GM12874 (cell line): Measurements from ENCODE around the gene ST13.

Source experiments
- TF ChIP-seq, protein P1 (sequence below): IDR thresholded peaks from 2 replicates; pipeline ENCODE4 v1.5.1; 2011; ENCODE audit warnings: low read depth, mild to moderate bottlenecking, control low read depth, low read length, moderate library complexity; ENCODE audit not compliant: insufficient read depth

ST13 gene

GRCh38 chr22:40857309-40857855, 943 bp upstream of the ST13 start:
- TF ChIP-seq, protein P1, sequence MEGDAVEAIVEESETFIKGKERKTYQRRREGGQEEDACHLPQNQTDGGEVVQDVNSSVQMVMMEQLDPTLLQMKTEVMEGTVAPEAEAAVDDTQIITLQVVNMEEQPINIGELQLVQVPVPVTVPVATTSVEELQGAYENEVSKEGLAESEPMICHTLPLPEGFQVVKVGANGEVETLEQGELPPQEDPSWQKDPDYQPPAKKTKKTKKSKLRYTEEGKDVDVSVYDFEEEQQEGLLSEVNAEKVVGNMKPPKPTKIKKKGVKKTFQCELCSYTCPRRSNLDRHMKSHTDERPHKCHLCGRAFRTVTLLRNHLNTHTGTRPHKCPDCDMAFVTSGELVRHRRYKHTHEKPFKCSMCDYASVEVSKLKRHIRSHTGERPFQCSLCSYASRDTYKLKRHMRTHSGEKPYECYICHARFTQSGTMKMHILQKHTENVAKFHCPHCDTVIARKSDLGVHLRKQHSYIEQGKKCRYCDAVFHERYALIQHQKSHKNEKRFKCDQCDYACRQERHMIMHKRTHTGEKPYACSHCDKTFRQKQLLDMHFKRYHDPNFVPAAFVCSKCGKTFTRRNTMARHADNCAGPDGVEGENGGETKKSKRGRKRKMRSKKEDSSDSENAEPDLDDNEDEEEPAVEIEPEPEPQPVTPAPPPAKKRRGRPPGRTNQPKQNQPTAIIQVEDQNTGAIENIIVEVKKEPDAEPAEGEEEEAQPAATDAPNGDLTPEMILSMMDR, result no peak

DNA sequence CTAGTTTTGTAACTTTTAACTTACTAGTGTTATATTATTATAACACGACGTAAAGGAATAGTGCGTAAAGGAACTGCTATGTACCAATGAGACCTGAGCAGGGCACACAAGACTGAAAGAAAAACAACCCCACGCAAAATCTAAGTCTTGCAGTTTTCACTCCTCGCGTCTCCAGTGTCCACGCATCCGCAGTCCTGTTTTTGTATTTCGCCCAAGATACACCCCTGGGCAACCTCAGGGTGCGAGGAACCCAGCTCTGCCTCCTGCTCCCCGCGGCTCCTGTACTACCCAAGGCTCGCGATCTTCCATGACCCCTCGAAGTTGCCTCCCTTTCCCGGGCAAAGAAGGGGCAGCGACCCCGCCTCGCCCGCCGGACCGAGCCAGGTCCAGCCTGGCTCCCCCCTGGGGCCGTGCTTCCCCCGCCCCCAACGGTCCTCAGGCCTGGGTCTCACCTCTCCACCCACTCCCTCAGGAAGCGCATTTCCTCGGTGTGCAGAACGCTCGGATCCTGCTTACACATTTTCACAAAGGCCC, 393 bp downstream of the ST13 start:
- TF ChIP-seq, protein P1, result no peak

GRCh38 chr22:40855071-40855978, 1.1 kb downstream of the ST13 start:
- TF ChIP-seq, protein P1, result no peak

DNA sequence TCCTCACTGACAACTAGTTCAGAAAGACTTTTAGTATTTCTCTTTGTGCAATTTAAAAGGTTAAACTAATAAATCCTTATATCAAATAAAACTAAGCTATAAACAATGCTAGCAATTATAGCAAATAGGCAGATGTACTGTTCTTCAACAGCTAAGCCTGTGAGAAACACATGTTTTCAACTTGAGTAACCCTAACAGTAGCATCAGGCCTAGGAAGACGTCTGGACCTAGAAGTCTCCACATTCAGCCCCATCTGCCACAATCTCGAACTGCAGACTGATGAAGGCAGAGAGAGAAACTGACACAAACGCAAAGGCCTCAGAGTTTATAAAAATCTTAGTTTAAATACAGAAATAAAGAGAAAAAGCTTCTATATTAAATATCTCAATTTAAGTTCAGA, 2.5 kb downstream of the ST13 start:
- TF ChIP-seq, protein P1, result no peak

GRCh38 chr22:40853333-40853732, 3.1 kb downstream of the ST13 start:
- TF ChIP-seq, protein P1, result no peak

GRCh38 chr22:40844951-40845350, 11.5 kb downstream of the ST13 start:
- TF ChIP-seq, protein P1, result no peak

GRCh38 chr22:40838486-40838885, 18.0 kb downstream of the ST13 start:
- TF ChIP-seq, protein P1, result no peak
